GM18526 (cell line): Measurements from ENCODE around the gene DKK3.

Experiments
- POLR2A ChIP-seq: IDR thresholded peaks from 3 replicates; pipeline ENCODE4 v1.6.1; 2011; ENCODE audit not compliant: insufficient read length; ENCODE audit errors: extremely low read depth

DKK3 gene

GRCh38 chr11:12017865-12018453 lies 9.5 kb upstream of the DKK3 start:
- TF ChIP-seq POLR2A = no peak

- TF ChIP-seq POLR2A = no peak
Observed at GRCh38 chr11:12017243-12017678, 8.8 kb upstream of the DKK3 start.

- no peak for TF ChIP-seq POLR2A
Observed at GRCh38 chr11:12016246-12016645, 7.8 kb upstream of the DKK3 start.

GRCh38 chr11:12015486-12015885 lies 7.1 kb upstream of the DKK3 start:
- TF ChIP-seq POLR2A = no peak

- no peak for TF ChIP-seq POLR2A
Observed at GRCh38 chr11:12013781-12014180, 5.4 kb upstream of the DKK3 start.

GRCh38 chr11:12009617-12010321 lies 1.3 kb upstream of the DKK3 start:
- TF ChIP-seq POLR2A = no peak

GRCh38 chr11:12008790-12009616 lies 577 bp upstream of the DKK3 start:
- no peak for TF ChIP-seq POLR2A

- no peak for TF ChIP-seq POLR2A
Observed at GRCh38 chr11:12007230-12007593, 1.2 kb downstream of the DKK3 start.

GRCh38 chr11:12006552-12007229 lies 1.7 kb downstream of the DKK3 start:
- no peak for TF ChIP-seq POLR2A

- no peak for TF ChIP-seq POLR2A
Observed at GRCh38 chr11:12005476-12005875, 3.0 kb downstream of the DKK3 start.

- TF ChIP-seq POLR2A = no peak
Observed at GRCh38 chr11:12005061-12005460, 3.4 kb downstream of the DKK3 start.

- TF ChIP-seq POLR2A = no peak
Observed at GRCh38 chr11:12003815-12004214, 4.6 kb downstream of the DKK3 start.

GRCh38 chr11:12003336-12003735 lies 5.1 kb downstream of the DKK3 start:
- TF ChIP-seq POLR2A = no peak

- TF ChIP-seq POLR2A = no peak
Observed at GRCh38 chr11:12001186-12001585, 7.2 kb downstream of the DKK3 start.

GRCh38 chr11:11998091-11998781 lies 10.2 kb downstream of the DKK3 start:
- TF ChIP-seq POLR2A = no peak

GRCh38 chr11:11997049-11997322 lies 11.4 kb downstream of the DKK3 start:
- no peak for TF ChIP-seq POLR2A
